Loucy (cell line): ENCODE data around the gene SLC25A27.

ENCODE experiments used
- EZH2phosphoT487 ChIP-seq: fragments of 200-600 bp; IDR thresholded peaks from 2 replicates; pipeline ENCODE4 v1.6.1; 2018; ENCODE audit warnings: antibody characterized with exemption, mild to moderate bottlenecking, moderate library complexity, borderline replicate concordance
- TF ChIP-seq, protein P1 (sequence below): fragments of 200-600 bp; sonication (generic); conservative IDR thresholded peaks from 2 replicates; pipeline ENCODE4 v1.5.1; 2014; ENCODE audit warnings: mild to moderate bottlenecking, antibody characterized with exemption, low read length

- TF ChIP-seq, protein P1, sequence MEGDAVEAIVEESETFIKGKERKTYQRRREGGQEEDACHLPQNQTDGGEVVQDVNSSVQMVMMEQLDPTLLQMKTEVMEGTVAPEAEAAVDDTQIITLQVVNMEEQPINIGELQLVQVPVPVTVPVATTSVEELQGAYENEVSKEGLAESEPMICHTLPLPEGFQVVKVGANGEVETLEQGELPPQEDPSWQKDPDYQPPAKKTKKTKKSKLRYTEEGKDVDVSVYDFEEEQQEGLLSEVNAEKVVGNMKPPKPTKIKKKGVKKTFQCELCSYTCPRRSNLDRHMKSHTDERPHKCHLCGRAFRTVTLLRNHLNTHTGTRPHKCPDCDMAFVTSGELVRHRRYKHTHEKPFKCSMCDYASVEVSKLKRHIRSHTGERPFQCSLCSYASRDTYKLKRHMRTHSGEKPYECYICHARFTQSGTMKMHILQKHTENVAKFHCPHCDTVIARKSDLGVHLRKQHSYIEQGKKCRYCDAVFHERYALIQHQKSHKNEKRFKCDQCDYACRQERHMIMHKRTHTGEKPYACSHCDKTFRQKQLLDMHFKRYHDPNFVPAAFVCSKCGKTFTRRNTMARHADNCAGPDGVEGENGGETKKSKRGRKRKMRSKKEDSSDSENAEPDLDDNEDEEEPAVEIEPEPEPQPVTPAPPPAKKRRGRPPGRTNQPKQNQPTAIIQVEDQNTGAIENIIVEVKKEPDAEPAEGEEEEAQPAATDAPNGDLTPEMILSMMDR, result no peak
- TF ChIP-seq EZH2phosphoT487, result no peak
These were observed 842 bp downstream of the SLC25A27 start for GRCh38 chr6:46653439-46654195.
